Stomach smooth muscle (tissue), 2 donors: ENCODE results near the gene DUSP12.
A peak's percentile ranks its signal among the peaks of the same experiment; 100 is the strongest.

Experiments used
- H3K27ac ChIP-seq: one replicate; pipeline ENCODE4 v1.7.0; 2013; ENCODE audit warnings: mild to moderate bottlenecking, low read length, inconsistent platforms
- H3K27me3 ChIP-seq, 2 donors: one replicate each; pipeline ENCODE4 v1.7.0; 2013; ENCODE audit warnings: low read length in 2 of 2; ENCODE audit not compliant: insufficient read depth in 2 of 2, control insufficient read depth in 1 of 2
- H3K36me3 ChIP-seq, 2 donors: one replicate each; pipeline ENCODE4 v1.7.0; 2013; ENCODE audit warnings: low read length in 2 of 2; ENCODE audit not compliant: control insufficient read depth in 2 of 2, insufficient read depth in 2 of 2
- H3K4me1 ChIP-seq: one replicate; pipeline ENCODE4 v1.7.0; 2013; ENCODE audit warnings: low read length; ENCODE audit not compliant: control insufficient read depth, insufficient read depth
- H3K4me3 ChIP-seq, 2 donors: one replicate each; pipeline ENCODE4 v1.7.0; 2013; ENCODE audit warnings: low read length in 2 of 2
- H3K9ac ChIP-seq, 2 donors: one replicate each; pipeline ENCODE4 v1.7.0; 2013; ENCODE audit warnings: low read length in 2 of 2, mild to moderate bottlenecking in 1 of 2
- H3K9me3 ChIP-seq, 2 donors: one replicate each; pipeline ENCODE4 v1.7.0; 2013; ENCODE audit warnings: low read length in 2 of 2; ENCODE audit not compliant: control insufficient read depth in 2 of 2
- donor health status: healthy.
- donor health status: Pancreatic carcinoma.

DUSP12 gene, protein sequence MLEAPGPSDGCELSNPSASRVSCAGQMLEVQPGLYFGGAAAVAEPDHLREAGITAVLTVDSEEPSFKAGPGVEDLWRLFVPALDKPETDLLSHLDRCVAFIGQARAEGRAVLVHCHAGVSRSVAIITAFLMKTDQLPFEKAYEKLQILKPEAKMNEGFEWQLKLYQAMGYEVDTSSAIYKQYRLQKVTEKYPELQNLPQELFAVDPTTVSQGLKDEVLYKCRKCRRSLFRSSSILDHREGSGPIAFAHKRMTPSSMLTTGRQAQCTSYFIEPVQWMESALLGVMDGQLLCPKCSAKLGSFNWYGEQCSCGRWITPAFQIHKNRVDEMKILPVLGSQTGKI

DNA sequence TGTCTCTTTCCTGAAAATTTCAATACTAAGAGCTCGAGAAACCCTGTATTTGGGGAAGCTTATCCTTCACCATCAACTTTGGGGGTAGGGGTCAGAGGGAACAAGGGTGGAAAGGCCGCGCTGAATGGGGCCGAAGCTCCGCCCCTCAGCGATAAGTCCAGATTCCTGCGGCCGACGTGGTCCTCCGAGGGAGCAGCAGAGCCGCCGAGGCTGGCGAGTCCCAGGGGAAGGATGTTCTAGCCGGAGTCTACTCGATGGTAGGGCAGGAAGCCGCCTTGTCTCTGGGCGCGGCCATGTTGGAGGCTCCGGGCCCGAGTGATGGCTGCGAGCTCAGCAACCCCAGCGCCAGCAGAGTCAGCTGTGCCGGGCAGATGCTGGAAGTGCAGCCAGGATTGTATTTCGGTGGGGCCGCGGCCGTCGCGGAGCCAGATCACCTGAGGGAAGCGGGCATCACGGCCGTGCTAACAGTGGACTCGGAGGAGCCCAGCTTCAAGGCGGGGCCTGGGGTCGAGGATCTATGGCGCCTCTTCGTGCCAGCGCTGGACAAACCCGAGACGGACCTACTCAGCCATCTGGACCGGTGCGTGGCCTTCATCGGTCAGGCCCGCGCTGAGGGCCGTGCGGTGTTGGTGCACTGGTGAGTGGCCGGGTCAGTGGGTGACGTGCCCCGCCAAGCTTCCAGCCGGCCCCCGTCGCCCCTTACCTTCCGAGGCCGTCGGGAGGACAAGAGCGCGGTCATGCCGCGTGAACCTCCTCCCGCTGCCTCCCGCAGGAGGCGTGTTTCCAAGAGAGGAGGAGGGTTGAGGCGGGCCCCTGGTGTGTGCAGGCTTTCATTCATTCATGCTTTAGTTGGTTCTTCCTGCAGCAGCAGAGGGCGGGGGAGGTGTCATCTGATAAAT is at the start of gene DUSP12:
Gene DUSP12 (plus strand): TSS at position 278 of the 899 bp plus-strand sequence. CDS start 16 bp downstream, at position 294.
- Histone ChIP-seq H3K27ac (peak within 1 kb of the TSS; percentile 74), H3K4me3 (peak within 1 kb of the TSS; percentile 81 to 96), H3K27me3 (peaks cover 0 to 2% of the 10 kb centered on the region in 2 donors), H3K36me3 (peaks cover 12 to 17% of the 10 kb centered on the region in 2 donors), H3K4me1 (peaks cover 9% of the 10 kb centered on the region), H3K9ac (peak within 1 kb of the TSS; percentile 79 to 94), H3K9me3 (no peaks in the 10 kb centered on the region)

DNA sequence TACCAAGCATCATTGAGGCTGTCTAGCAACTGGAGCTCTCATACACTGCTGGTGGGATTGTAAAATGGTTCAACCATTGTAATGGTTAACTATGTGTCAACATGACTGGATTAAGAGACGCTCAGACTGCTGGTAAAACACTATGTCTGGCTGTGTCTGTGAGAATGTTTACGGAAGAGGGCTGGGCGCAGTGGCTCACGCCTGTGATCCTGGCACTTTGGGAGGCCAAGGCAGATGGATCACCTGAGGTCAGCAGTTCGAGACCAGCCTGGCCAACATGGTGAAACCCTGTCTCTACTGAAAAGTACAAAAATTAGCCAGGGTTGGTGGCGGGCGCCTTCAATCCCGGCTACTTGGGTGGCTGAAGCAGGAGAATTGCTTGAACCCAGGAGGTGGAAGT is 47.3 kb upstream of the DUSP12 start:
- Histone ChIP-seq H3K4me3 (no peak overlapping the region), H3K27ac (no peak overlapping the region), H3K4me1 (no peaks in the 10 kb centered on the region), H3K9me3 (peaks cover 0 to 2% of the 10 kb centered on the region in 2 donors), H3K27me3 (no peaks in the 10 kb centered on the region), H3K36me3 (no peaks in the 10 kb centered on the region), H3K9ac (no peak overlapping the region)

DNA sequence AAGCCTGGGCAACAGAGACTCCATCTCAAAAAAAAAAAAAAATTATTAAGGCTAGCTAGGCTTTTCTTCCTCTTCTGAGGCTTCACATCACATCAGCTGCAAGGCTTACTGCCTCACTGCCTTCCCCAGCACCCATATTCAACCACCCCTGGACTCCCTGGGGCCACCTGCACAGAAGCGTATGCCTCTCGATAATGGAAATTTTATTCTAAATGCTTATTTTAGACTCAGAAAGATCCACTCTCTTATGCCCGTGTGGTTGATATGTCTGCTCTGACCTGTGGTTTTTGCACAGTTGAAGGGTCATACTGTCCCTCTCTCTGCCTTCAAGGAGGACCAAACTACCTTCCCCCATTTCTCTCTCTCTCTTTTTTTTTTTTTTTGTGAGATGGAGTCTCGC is 44.0 kb upstream of the DUSP12 start:
- H3K4me3 ChIP-seq: no peak overlapping the region
- H3K27me3 ChIP-seq: peaks cover 0 to 2% of the 10 kb centered on the region in 2 donors
- no peaks in the 10 kb centered on the region for H3K9me3 ChIP-seq
- H3K36me3 ChIP-seq: no peaks in the 10 kb centered on the region
- no peaks in the 10 kb centered on the region for H3K4me1 ChIP-seq
- no peak overlapping the region for H3K27ac ChIP-seq
- H3K9ac ChIP-seq: no peak overlapping the region

DNA sequence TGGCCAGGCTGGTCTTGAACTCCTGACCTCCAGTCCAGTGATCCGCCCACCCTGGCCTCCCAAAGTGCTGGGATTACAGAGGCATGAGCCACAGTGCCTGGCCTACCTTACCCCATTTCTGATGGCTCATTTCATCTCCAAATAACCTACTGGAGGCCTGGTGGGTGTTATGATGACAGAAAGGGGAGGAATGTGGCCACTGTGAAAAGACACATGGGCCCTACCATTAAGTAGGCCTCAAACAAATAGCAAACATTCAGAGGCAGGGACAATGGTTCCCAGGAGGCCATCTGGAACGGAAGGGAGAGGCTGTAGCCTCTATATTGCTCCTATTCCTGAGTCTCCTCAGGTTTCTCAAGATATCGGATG is 43.5 kb upstream of the DUSP12 start:
- Histone ChIP-seq H3K27ac (no peak overlapping the region), H3K4me1 (no peaks in the 10 kb centered on the region)

DNA sequence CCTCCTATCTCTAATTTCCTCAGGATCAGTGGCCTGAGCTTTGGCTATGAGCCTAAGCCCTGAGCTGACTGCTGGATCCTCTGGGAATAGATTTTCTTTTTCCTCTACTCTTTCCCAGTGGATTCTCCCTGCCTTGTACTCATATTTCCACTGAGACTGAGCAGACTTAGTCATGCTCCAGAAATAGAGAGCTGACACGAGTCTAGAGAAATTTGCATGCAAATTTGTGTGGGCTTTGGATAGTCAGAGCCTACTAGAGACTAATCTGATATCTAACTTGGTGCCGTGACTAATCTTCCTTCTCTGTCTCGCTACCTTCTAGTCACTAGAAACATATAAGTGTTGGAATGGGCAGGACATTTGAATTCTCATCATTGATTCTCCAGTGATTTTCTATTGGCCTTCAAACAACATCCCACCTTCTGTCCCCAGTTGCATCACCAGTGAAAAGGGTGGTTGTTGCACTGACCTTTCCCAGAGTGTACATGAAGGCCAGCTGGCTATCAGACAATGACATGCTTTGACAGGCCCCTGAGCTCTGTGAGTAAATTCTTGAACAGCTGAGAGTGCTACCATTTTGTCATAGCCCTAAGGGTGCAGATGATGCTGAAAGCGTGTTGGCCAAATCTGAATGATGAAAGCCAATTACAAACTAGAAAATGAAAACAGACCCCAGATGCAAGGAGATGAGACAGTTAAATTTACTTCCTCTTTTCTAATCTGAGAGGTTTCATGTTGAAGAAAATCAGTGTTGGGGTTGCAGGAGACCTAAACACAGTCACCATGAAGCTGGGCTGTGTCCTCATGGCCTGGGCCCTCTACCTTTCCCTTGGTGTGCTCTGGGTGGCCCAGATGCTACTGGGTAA is 42.9 kb upstream of the DUSP12 start, which contains the start of gene FCRLA:
Gene FCRLA (plus strand): TSS at position 748 of the 866 bp plus-strand sequence. CDS start 36 bp downstream, at position 784.
- H3K9ac ChIP-seq: no peak within 1 kb of the TSS
- no peak within 1 kb of the TSS for H3K4me3 ChIP-seq
- no peaks in the 10 kb centered on the region for H3K9me3 ChIP-seq
- H3K27ac ChIP-seq: no peak within 1 kb of the TSS
- H3K4me1 ChIP-seq: no peaks in the 10 kb centered on the region
- H3K27me3 ChIP-seq: peaks cover 2 to 8% of the 10 kb centered on the region in 2 donors
- no peaks in the 10 kb centered on the region for H3K36me3 ChIP-seq

More for the DNA sequence above, 43.5 kb upstream of the DUSP12 start:
- no peak overlapping the region for H3K9ac ChIP-seq
- no peak overlapping the region for H3K4me3 ChIP-seq
- H3K36me3 ChIP-seq: no peaks in the 10 kb centered on the region
- H3K9me3 ChIP-seq: no peaks in the 10 kb centered on the region
- peaks cover 2 to 3% of the 10 kb centered on the region in 2 donors for H3K27me3 ChIP-seq

DNA sequence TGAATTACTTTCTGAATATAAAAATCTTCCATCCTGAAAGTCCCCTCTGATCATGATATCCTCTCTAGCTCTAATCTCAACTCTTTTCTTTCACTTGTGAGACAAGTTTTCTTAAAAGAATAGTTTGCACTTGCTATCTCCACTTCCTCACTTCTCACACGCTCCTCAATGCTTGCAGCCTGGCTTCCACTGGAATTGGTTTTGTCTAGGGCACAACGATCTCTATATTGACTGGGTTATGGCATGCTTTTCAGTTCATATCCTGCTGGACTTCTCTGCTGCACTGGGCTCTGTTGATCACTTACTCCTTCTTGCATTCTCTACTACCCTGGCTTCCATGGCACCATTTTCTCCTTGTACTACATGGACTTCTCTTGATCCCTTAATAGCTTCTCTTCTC is 42.1 kb upstream of the DUSP12 start:
- no peak overlapping the region for H3K27ac ChIP-seq
- H3K4me1 ChIP-seq: no peaks in the 10 kb centered on the region
- peaks cover 2 to 8% of the 10 kb centered on the region in 2 donors for H3K27me3 ChIP-seq
- H3K9ac ChIP-seq: no peak overlapping the region
- no peaks in the 10 kb centered on the region for H3K36me3 ChIP-seq
- no peaks in the 10 kb centered on the region for H3K9me3 ChIP-seq
- no peak overlapping the region for H3K4me3 ChIP-seq

DNA sequence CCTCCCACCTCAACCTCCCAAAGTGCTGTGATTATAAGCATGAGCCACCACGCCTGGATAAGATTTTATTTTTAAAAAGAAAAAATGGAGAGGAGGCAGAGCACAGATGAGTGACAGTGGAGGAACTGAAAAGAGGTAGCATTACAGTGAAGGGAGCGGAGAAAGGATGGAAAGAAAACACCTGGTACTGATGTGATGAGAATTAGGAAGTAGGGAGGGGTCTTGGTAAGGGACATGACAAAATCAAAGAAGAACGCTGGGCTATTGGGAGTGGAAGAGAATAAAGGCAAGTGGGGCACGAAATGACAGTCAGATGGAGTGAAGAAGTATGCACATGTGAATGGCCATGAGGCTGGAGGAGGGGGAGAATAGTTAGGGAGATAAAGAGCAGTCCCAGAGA is 40.2 kb upstream of the DUSP12 start:
- no peak overlapping the region for H3K4me3 ChIP-seq
- no peak overlapping the region for H3K27ac ChIP-seq
- H3K4me1 ChIP-seq: no peaks in the 10 kb centered on the region
- no peaks in the 10 kb centered on the region for H3K9me3 ChIP-seq
- no peaks in the 10 kb centered on the region for H3K36me3 ChIP-seq
- H3K9ac ChIP-seq: no peak overlapping the region
- peaks cover 2 to 10% of the 10 kb centered on the region in 2 donors for H3K27me3 ChIP-seq

DNA sequence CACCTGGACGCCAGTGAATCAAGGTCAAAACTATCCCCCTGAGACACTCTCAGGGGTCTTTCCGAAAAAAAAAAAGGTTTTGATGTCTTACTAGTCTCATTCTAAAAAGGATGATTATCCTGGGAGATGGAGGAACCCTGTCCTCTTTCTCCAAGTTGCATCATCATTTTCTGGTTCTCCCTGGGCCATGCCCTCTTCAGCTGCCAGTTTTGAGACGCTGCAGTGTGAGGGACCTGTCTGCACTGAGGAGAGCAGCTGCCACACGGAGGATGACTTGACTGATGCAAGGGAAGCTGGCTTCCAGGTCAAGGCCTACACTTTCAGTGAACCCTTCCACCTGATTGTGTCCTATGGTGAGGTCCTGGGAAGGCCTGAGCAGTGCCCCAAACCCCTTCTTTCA is 39.0 kb upstream of the DUSP12 start:
- H3K9ac ChIP-seq: no peak overlapping the region
- no peak overlapping the region for H3K27ac ChIP-seq
- no peaks in the 10 kb centered on the region for H3K36me3 ChIP-seq
- H3K27me3 ChIP-seq: peaks cover 8 to 12% of the 10 kb centered on the region in 2 donors
- H3K4me3 ChIP-seq: no peak overlapping the region
- no peaks in the 10 kb centered on the region for H3K9me3 ChIP-seq
- H3K4me1 ChIP-seq: no peaks in the 10 kb centered on the region

DNA sequence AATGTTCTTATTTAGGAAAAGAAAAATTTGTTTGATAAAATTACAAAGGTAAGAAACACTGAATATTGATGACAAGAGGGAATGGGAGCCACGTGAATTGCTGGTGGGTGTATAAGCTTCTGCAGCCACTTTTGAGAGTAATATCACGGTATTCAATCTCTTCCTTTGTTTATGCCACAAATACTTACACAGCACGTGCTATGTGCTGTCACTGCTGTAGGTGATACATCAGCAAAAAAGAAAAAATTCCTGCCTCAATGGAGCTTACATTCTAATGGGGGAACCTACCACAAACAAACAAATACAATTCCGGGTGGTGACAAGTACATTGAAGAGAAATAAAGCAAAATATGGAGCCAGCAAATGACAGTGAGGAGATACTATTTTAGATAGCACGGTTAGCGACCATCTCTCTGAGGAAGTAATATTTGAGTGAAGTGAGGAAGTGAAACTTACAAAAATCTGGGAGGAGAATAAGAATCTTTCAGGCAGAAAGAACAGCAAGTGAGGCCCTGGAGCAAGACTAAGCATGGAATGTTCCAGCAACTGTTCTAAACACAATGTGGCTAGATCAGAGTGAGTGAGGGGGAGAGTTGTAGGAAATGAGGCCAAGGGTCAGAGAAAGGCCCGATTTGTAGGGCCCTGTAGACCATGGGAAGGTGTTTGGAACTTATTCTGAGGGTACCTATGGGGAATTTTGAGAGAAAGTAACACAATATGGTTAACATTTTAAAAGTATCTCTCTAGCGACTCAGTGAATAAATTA is 30.8 kb upstream of the DUSP12 start:
- no peak overlapping the region for H3K27ac ChIP-seq
- peaks cover 14 to 15% of the 10 kb centered on the region in 2 donors for H3K27me3 ChIP-seq
- H3K9me3 ChIP-seq: no peaks in the 10 kb centered on the region
- H3K4me1 ChIP-seq: no peaks in the 10 kb centered on the region
- no peak overlapping the region for H3K4me3 ChIP-seq
- no peak overlapping the region for H3K9ac ChIP-seq
- H3K36me3 ChIP-seq: no peaks in the 10 kb centered on the region

DNA sequence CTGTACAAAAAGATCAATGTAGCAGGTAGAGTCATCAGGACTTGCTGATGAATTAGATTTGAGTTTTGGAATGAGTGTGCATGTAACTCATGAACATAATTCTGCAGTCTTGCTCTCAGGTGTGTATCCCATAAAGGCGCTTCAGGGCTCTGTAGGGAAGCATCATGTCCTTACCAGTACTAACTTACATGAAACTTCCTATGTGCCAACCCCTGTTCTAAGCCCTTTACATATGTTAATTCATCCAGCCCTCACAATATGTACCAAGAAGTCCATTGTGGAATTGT is 30.3 kb upstream of the DUSP12 start:
- no peak overlapping the region for H3K27ac ChIP-seq
- no peaks in the 10 kb centered on the region for H3K4me1 ChIP-seq
- H3K4me3 ChIP-seq: no peak overlapping the region
- no peaks in the 10 kb centered on the region for H3K9me3 ChIP-seq
- H3K9ac ChIP-seq: no peak overlapping the region
- H3K27me3 ChIP-seq: peaks cover 14 to 19% of the 10 kb centered on the region in 2 donors
- no peaks in the 10 kb centered on the region for H3K36me3 ChIP-seq
